WTC11 (cell line): ENCODE measurements around the gene SPRYD3. TPM values are rescaled to one million over a fixed set of nuclear protein-coding genes. Genes with fewer than 3 reads are reported as not detected.

ENCODE experiments used
- ATAC-seq: fragments of 200-7000 bp; cut with Tn5 transposase; 2 replicates; pipeline ENCODE4 v1.10.0; 2021; ENCODE audit warnings: mild to moderate bottlenecking, moderate library complexity
- CTCF ChIA-PET: fragments of 300-600 bp; sonication (Branson Sonifier 250); formaldehyde crosslinking; loops from one replicate; lab custom pipeline; 2021; ENCODE audit warnings: antibody characterized with exemption; lab: Charles Lee
- POLR2A ChIA-PET: fragments of 350-600 bp; sonication (Branson Sonifier 250); formaldehyde crosslinking; loops from one replicate; lab custom pipeline; 2021; ENCODE audit warnings: antibody characterized with exemption; lab: Charles Lee
- DNase-seq: peaks from one replicate; pipeline ENCODE4 v3.0.0; 2021; ENCODE audit warnings: low spot score
- H3K27ac Mint-ChIP-seq: 2 replicates; pipeline ENCODE4 v1.8.0; 2021; ENCODE audit warnings: mixed read lengths
- H3K27me3 Mint-ChIP-seq: 2 replicates; pipeline ENCODE4 v1.8.0; 2021; ENCODE audit warnings: low read depth, mild to moderate bottlenecking, moderate library complexity, mixed read lengths
- H3K36me3 Mint-ChIP-seq: 2 replicates; pipeline ENCODE4 v1.8.0; 2021; ENCODE audit warnings: mixed read lengths
- H3K4me1 Mint-ChIP-seq: 2 replicates; pipeline ENCODE4 v1.8.0; 2022; ENCODE audit warnings: mixed read lengths
- H3K4me3 Mint-ChIP-seq: 2 replicates; pipeline ENCODE4 v1.8.0; 2021; ENCODE audit warnings: mild to moderate bottlenecking, moderate library complexity, mixed read lengths
- H3K9me3 Mint-ChIP-seq: 2 replicates; pipeline ENCODE4 v1.8.0; 2021; ENCODE audit warnings: mixed read lengths
- ATF6 ChIP-seq: sonication (generic); formaldehyde crosslinking; IDR thresholded peaks from 2 replicates; pipeline ENCODE4 v1.8.1; 2023; ENCODE audit warnings: mild to moderate bottlenecking, missing genetic modification reagents
- CREB1 ChIP-seq: sonication (generic); formaldehyde crosslinking; IDR thresholded peaks from 2 replicates; pipeline ENCODE4 v1.8.0; 2023; ENCODE audit warnings: mild to moderate bottlenecking, missing genetic modification reagents
- FOXK1 ChIP-seq: sonication (generic); formaldehyde crosslinking; IDR thresholded peaks from 2 replicates; pipeline ENCODE4 v1.8.0; 2022; ENCODE audit warnings: mild to moderate bottlenecking, moderate library complexity, missing genetic modification reagents
- GABPB1 ChIP-seq: sonication (generic); formaldehyde crosslinking; IDR thresholded peaks from 2 replicates; pipeline ENCODE4 v1.8.1; 2023; ENCODE audit warnings: mild to moderate bottlenecking, missing genetic modification reagents
- GRHL2 ChIP-seq: fragments of 250-450 bp; sonication (Bioruptor Pico); IDR thresholded peaks from 2 replicates; pipeline ENCODE4 v1.8.0; 2022; ENCODE audit warnings: mild to moderate bottlenecking, moderate library complexity; ENCODE audit not compliant: insufficient replicate concordance, severe bottlenecking
- HMGA2 ChIP-seq: fragments of 250-450 bp; sonication (Bioruptor Pico); IDR thresholded peaks from 2 replicates; pipeline ENCODE4 v1.4.0; 2021; ENCODE audit warnings: mild to moderate bottlenecking, moderate library complexity
- IRF1 ChIP-seq: sonication (generic); formaldehyde crosslinking; IDR thresholded peaks from 2 replicates; pipeline ENCODE4 v1.8.0; 2023; ENCODE audit warnings: missing genetic modification reagents
- IRF2 ChIP-seq: sonication (generic); formaldehyde crosslinking; IDR thresholded peaks from 2 replicates; pipeline ENCODE4 v1.8.0; 2022; ENCODE audit warnings: low read depth, missing genetic modification reagents, borderline replicate concordance
- JAZF1 ChIP-seq: fragments of 250-450 bp; sonication (Bioruptor Pico); IDR thresholded peaks from 2 replicates; pipeline ENCODE4 v1.9.0; 2021; ENCODE audit warnings: moderate library complexity, mild to moderate bottlenecking, inconsistent platforms
- NFE2L1 ChIP-seq: sonication (generic); formaldehyde crosslinking; IDR thresholded peaks from 2 replicates; pipeline ENCODE4 v1.8.1; 2023; ENCODE audit warnings: missing genetic modification reagents
- NR1H2 ChIP-seq: sonication (generic); formaldehyde crosslinking; IDR thresholded peaks from 2 replicates; pipeline ENCODE4 v1.9.0; 2021; ENCODE audit warnings: mild to moderate bottlenecking, moderate library complexity, missing genetic modification reagents
- SOX15 ChIP-seq: fragments of 250-450 bp; sonication (Bioruptor Pico); IDR thresholded peaks from 2 replicates; pipeline ENCODE4 v1.9.0; 2021; ENCODE audit warnings: mild to moderate bottlenecking
- SP1 ChIP-seq: sonication (generic); formaldehyde crosslinking; conservative IDR thresholded peaks from 2 replicates; pipeline ENCODE4 v1.8.1; 2022; ENCODE audit warnings: missing genetic modification reagents
- TCF7 ChIP-seq: sonication (generic); formaldehyde crosslinking; IDR thresholded peaks from 2 replicates; pipeline ENCODE4 v1.8.0; 2022; ENCODE audit warnings: mild to moderate bottlenecking, low read depth, missing genetic modification reagents, moderate library complexity
- TEAD4 ChIP-seq: sonication (generic); formaldehyde crosslinking; IDR thresholded peaks from 2 replicates; pipeline ENCODE4 v1.8.0; 2022; ENCODE audit warnings: mild to moderate bottlenecking, missing genetic modification reagents
- USF1 ChIP-seq: sonication (generic); formaldehyde crosslinking; IDR thresholded peaks from 2 replicates; pipeline ENCODE4 v1.8.0; 2022; ENCODE audit warnings: mild to moderate bottlenecking, missing genetic modification reagents
- ZBTB21 ChIP-seq: sonication (generic); formaldehyde crosslinking; IDR thresholded peaks from 2 replicates; pipeline ENCODE4 v1.8.1; 2023; ENCODE audit warnings: mild to moderate bottlenecking, missing genetic modification reagents, borderline replicate concordance
- ZBTB43 ChIP-seq: sonication (generic); formaldehyde crosslinking; IDR thresholded peaks from 2 replicates; pipeline ENCODE4 v1.8.1; 2023; ENCODE audit warnings: mild to moderate bottlenecking, missing genetic modification reagents
- ZMAT4 ChIP-seq: fragments of 250-450 bp; sonication (Bioruptor Pico); IDR thresholded peaks from 2 replicates; pipeline ENCODE4 v1.9.0; 2021; ENCODE audit warnings: mild to moderate bottlenecking
- ZNF512 ChIP-seq: sonication (generic); formaldehyde crosslinking; IDR thresholded peaks from 2 replicates; pipeline ENCODE4 v1.8.1; 2022; ENCODE audit warnings: missing genetic modification reagents, borderline replicate concordance
- total RNA-seq: library from RNA; stranded (reverse); gene quantifications from 3 replicates; pipeline ENCODE4 v1.2.3, GENCODE V29; 2021

The SPRYD3 gene
- total RNA-seq, 1 experiment from 2014 or later: 11.9 TPM

GRCh38 chr12:53051881-53052412 lies 27.2 kb downstream of the SPRYD3 start (continued):
- TF ChIP-seq USF1 (CRISPR knock-in tag): no peak
- TF ChIP-seq SP1 (CRISPR knock-in tag): no peak

- POLR2A ChIA-PET: interaction anchor here (0.5 kb wide), 1 partner anchor 163 kb away, joined by 4 read pairs; no protein-coding TSS in a partner anchor
- no peak for DNase-seq
- H3K27me3 Mint-ChIP-seq: peaks cover 17% of the 10 kb centered on the region
Observed at GRCh38 chr12:53051058-53051880, 27.9 kb downstream of the SPRYD3 start.

GRCh38 chr12:53050426-53051057 lies 28.6 kb downstream of the SPRYD3 start:
- H3K27me3 Mint-ChIP-seq: peaks cover 17% of the 10 kb centered on the region
- no peak for TF ChIP-seq CREB1 (CRISPR knock-in tag)
- TF ChIP-seq ZNF512 (CRISPR knock-in tag): no peak
- no peak for TF ChIP-seq GRHL2
- TF ChIP-seq JAZF1 (CRISPR knock-in tag): no peak
- no peak for TF ChIP-seq NR1H2 (CRISPR knock-in tag)
- no peak for TF ChIP-seq NFE2L1 (CRISPR knock-in tag)
- no peak for TF ChIP-seq IRF2 (CRISPR knock-in tag)
- DNase-seq (no peak), ATAC-seq (no peak)
- POLR2A ChIA-PET: no interaction called here
- CTCF ChIA-PET: interaction anchor here (0.7 to 8.7 kb wide), 8 partner anchors 10 to 180 kb away, joined by 3 to 97 read pairs (median 4); no protein-coding TSS in a partner anchor
- peak overlapping the region; percentile 62 for H3K4me3 Mint-ChIP-seq
- H3K36me3 Mint-ChIP-seq: peaks cover 7% of the 10 kb centered on the region
- no peaks in the 10 kb centered on the region for H3K9me3 Mint-ChIP-seq
- no peak overlapping the region for H3K27ac Mint-ChIP-seq
- H3K4me1 Mint-ChIP-seq: peaks cover 55% of the 10 kb centered on the region

More at GRCh38 chr12:53051058-53051880, 27.9 kb downstream of the SPRYD3 start:
- H3K4me3 Mint-ChIP-seq: peak overlapping the region; percentile 62
- no peak for ATAC-seq
- CTCF ChIA-PET: interaction anchor here (0.7 to 8.7 kb wide), 7 partner anchors 9 to 130 kb away, joined by 3 to 97 read pairs (median 4); partner anchors contain the start of gene SPRYD3
- TF ChIP-seq GABPB1 (CRISPR knock-in tag): peak; percentile 84
- TF ChIP-seq SOX15 (CRISPR knock-in tag): no peak
- peaks cover 7% of the 10 kb centered on the region for H3K36me3 Mint-ChIP-seq
- no peak overlapping the region; the same call in 1 of the 2 replicates for H3K27ac Mint-ChIP-seq
- no peaks in the 10 kb centered on the region for H3K9me3 Mint-ChIP-seq
- H3K4me1 Mint-ChIP-seq: peaks cover 47% of the 10 kb centered on the region

- peaks cover 62% of the 10 kb centered on the region for H3K4me1 Mint-ChIP-seq
- H3K27me3 Mint-ChIP-seq: peaks cover 18% of the 10 kb centered on the region
- peak; percentile 8 for ATAC-seq
- peaks cover 7% of the 10 kb centered on the region for H3K36me3 Mint-ChIP-seq
- peak within 1 kb of the TSS; percentile 62 for H3K4me3 Mint-ChIP-seq
- DNase-seq: peak; percentile 65
- no peaks in the 10 kb centered on the region for H3K9me3 Mint-ChIP-seq
- ChIA-PET POLR2A (no interaction called here), CTCF (interaction anchor here (1.2 to 8.7 kb wide), 10 partner anchors 11 to 274 kb away, joined by 3 to 97 read pairs (median 8); partner anchors contain the start of genes AAAS and IGFBP6)
- peak within 1 kb of the TSS; percentile 84 for H3K27ac Mint-ChIP-seq
- 0 out of 2 replicates have a peak, but pooled peaks have one; percentile 36 for TF ChIP-seq CREB1 (CRISPR knock-in tag)
- TF ChIP-seq IRF1: no peak
- no peak for TF ChIP-seq ZBTB43
- TF ChIP-seq TEAD4 (CRISPR knock-in tag): no peak
- TF ChIP-seq TCF7 (CRISPR knock-in tag): no peak
- TF ChIP-seq FOXK1: no peak
- no peak for TF ChIP-seq ATF6 (CRISPR knock-in tag)
- TF ChIP-seq IRF2 (CRISPR knock-in tag): no peak
- no peak for TF ChIP-seq ZMAT4
- no peak for TF ChIP-seq HMGA2 (CRISPR knock-in tag)
- no peak for TF ChIP-seq ZBTB21
Observed at GRCh38 chr12:53049571-53050318, 29.4 kb downstream of the SPRYD3 start, which contains the start of gene TNS2. Gene TNS2 (plus strand): TSS chr12:53050065. CDS start chr12:53050186, 121 bp downstream.
